HCT116 (cell line): ENCODE results near the gene TMPRSS9.

Source experiments
- EZH2phosphoT487 ChIP-seq: fragments of 200-600 bp; IDR thresholded peaks from 2 replicates; pipeline ENCODE4 v1.6.1; 2018; ENCODE audit warnings: antibody characterized with exemption, borderline replicate concordance
- POLR2A ChIP-seq: IDR thresholded peaks from 2 replicates; pipeline ENCODE4 v1.7.0; 2011; ENCODE audit warnings: borderline replicate concordance; ENCODE audit not compliant: insufficient read depth, insufficient read length; ENCODE audit errors: extremely low read depth
- SIN3A ChIP-seq: IDR thresholded peaks from 2 replicates; pipeline ENCODE4 v1.6.1; 2012; ENCODE audit warnings: low read depth
- TF ChIP-seq, protein P1 (sequence below), 3 experiments: fragments of 200-600 bp in 1 of 3; sonication (generic) in 1 of 3; IDR thresholded peaks in 2 of 3; conservative IDR thresholded peaks in 1 of 3; 2 replicates each; pipeline ENCODE4 v1.5.1; 2012 to 2017; ENCODE audit warnings: low read depth in 2 of 3, low read length in 2 of 3, antibody characterized with exemption in 1 of 3, borderline replicate concordance in 1 of 3, control low read depth in 1 of 3, mild to moderate bottlenecking in 1 of 3, mixed read lengths in 1 of 3, mixed run types in 1 of 3, moderate library complexity in 1 of 3; ENCODE audit not compliant: insufficient read depth in 1 of 3

GRCh38 chr19:2425622-2426581, 65.8 kb downstream of the TMPRSS9 start:
- TF ChIP-seq SIN3A (no peak), POLR2A (no peak), EZH2phosphoT487 (no peak)
- TF ChIP-seq, protein P1, sequence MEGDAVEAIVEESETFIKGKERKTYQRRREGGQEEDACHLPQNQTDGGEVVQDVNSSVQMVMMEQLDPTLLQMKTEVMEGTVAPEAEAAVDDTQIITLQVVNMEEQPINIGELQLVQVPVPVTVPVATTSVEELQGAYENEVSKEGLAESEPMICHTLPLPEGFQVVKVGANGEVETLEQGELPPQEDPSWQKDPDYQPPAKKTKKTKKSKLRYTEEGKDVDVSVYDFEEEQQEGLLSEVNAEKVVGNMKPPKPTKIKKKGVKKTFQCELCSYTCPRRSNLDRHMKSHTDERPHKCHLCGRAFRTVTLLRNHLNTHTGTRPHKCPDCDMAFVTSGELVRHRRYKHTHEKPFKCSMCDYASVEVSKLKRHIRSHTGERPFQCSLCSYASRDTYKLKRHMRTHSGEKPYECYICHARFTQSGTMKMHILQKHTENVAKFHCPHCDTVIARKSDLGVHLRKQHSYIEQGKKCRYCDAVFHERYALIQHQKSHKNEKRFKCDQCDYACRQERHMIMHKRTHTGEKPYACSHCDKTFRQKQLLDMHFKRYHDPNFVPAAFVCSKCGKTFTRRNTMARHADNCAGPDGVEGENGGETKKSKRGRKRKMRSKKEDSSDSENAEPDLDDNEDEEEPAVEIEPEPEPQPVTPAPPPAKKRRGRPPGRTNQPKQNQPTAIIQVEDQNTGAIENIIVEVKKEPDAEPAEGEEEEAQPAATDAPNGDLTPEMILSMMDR (IDR thresholded peaks at IDR 0.05 in 2 of 3, conservative IDR thresholded peaks at IDR 0.05 in 1 of 3; ENCODE audit: borderline replicate concordance in 1 of 3, insufficient read depth in 1 of 3, low read depth in 2 of 3, low read length in 2 of 3) = no peak
